Neural cell (in vitro differentiated cells): ENCODE measurements around the gene ACOX2.

ENCODE experiments used
- MXI1 ChIP-seq: fragments of 450-650 bp; conservative IDR thresholded peaks from 2 replicates; pipeline ENCODE4 v1.6.1; 2014; ENCODE audit warnings: antibody characterized with exemption, mild to moderate bottlenecking; ENCODE audit not compliant: poor library complexity, severe bottlenecking
- POLR2AphosphoS5 ChIP-seq: IDR thresholded peaks from 2 replicates; pipeline ENCODE4 v1.6.1; 2012
- TAF1 ChIP-seq: IDR thresholded peaks from 2 replicates; pipeline ENCODE4 v1.6.1; 2012; ENCODE audit warnings: low read depth
- TF ChIP-seq, protein P1 (sequence below): fragments of 450-650 bp; IDR thresholded peaks from 2 replicates; pipeline ENCODE4 v1.5.1; 2014; ENCODE audit warnings: antibody characterized with exemption, mild to moderate bottlenecking, moderate library complexity; ENCODE audit not compliant: poor library complexity, severe bottlenecking

DNA sequence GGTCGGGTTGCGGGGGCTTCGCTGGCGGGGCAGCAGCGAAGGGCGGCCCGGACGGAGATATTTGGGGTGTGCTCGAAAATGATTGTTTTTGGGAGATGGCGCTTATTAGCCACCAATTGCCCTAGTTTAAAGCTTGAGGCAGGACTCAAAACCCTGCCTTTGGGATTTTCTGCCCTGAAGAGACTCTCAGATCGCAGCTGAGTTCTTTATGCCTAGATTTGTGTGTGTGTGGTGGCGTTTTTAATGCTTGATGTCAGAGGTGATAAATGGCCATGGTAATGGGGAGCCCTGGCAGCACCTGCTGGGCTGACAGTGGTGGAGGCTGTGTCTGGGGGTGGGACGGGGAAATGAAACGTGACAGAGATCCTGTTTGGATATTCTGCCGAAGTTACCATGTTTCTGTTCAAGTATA lies 44.5 kb downstream of the ACOX2 start:
- TF ChIP-seq, protein P1, sequence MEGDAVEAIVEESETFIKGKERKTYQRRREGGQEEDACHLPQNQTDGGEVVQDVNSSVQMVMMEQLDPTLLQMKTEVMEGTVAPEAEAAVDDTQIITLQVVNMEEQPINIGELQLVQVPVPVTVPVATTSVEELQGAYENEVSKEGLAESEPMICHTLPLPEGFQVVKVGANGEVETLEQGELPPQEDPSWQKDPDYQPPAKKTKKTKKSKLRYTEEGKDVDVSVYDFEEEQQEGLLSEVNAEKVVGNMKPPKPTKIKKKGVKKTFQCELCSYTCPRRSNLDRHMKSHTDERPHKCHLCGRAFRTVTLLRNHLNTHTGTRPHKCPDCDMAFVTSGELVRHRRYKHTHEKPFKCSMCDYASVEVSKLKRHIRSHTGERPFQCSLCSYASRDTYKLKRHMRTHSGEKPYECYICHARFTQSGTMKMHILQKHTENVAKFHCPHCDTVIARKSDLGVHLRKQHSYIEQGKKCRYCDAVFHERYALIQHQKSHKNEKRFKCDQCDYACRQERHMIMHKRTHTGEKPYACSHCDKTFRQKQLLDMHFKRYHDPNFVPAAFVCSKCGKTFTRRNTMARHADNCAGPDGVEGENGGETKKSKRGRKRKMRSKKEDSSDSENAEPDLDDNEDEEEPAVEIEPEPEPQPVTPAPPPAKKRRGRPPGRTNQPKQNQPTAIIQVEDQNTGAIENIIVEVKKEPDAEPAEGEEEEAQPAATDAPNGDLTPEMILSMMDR, result no peak
- TF ChIP-seq MXI1 (peak; percentile 14), POLR2AphosphoS5 (peak; percentile 45), TAF1 (no peak)
